Posterior vena cava (tissue), 2 donors: ENCODE measurements around the gene CCKAR. TPM values are rescaled to one million over a fixed set of nuclear protein-coding genes. Genes with fewer than 3 reads are reported as not detected.
"Not testable (repeated sequence)": the region's sequence is repeated elsewhere in the genome, so short reads cannot be mapped to it uniquely, and the experiment has no call there.

Experiments used
- DNase-seq: peaks from one replicate; pipeline ENCODE4 v3.0.0-alpha.2; 2020; ENCODE audit warnings: low spot score
- intact Hi-C, 2 donors: fragments of 100-400 bp; cut with DNase I; formaldehyde crosslinking; loops; one replicate each; pipeline versions ENCODE4 v1.14.1 to v1.14.2; 2022 to 2023
- long read RNA-seq, 2 donors: library from polyadenylated mRNA; unstranded; transcript quantifications; one replicate each; pipeline ENCODE4 v2.0.0, GENCODE V29; 2020 to 2021
- total RNA-seq, 2 donors: library from RNA; stranded (reverse); fragmentation: NEBNext Ultra II Directional; extraction: Animal tissue kit (Norgen Biotek cat#: 25700); gene quantifications; one replicate each; pipeline ENCODE4 v1.2.1, GENCODE V29; 2021
- donor health status: DM: yes; HTN: yes; CAD: no.
- donor health status: DM: yes; HTN: yes; CAD: no.

Gene CCKAR, protein sequence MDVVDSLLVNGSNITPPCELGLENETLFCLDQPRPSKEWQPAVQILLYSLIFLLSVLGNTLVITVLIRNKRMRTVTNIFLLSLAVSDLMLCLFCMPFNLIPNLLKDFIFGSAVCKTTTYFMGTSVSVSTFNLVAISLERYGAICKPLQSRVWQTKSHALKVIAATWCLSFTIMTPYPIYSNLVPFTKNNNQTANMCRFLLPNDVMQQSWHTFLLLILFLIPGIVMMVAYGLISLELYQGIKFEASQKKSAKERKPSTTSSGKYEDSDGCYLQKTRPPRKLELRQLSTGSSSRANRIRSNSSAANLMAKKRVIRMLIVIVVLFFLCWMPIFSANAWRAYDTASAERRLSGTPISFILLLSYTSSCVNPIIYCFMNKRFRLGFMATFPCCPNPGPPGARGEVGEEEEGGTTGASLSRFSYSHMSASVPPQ
- not detected for total RNA-seq
- long read RNA-seq, donor 1 = 0 reads
- long read RNA-seq, donor 2 = 0 reads

DNA sequence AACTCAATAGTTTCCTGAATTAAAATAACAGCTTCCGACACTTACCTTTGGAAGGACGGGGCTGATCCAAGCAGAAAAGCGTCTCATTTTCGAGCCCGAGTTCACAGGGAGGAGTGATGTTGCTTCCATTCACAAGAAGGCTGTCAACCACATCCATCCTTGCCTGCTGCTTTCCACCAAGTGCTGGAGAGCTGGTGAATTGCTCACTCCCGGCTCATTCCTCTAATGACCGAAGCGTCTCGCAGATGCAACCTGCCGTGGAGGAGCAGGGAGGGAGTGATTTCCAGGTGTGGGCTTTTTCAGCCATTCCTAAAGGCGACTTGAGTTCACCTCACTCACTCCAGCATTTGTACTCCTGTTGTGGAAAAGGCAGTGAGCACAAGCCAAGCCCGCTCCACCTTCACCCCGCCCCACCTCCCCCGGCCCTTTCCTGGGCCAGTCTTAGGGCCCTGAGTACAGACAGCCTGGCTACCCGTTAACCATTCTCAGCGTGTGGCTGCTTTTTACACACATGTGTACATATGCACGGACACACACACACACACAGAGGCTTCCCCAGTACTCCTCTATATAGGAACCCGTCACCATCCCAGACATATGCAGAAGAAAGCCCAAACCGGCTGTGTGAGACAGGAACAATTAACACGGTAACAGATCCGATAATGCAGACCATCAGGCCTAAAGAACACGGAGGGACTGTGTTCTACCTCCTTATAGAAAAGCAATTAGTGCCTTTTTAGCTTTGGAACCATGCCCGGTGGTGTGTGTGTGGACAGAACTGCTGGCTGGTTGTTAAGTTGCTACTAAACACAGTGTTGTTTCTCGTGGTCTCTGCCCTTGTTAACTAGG lies at the start of gene CCKAR:
Gene CCKAR, minus strand, starts transcription at position 374 of the 849 bp plus-strand sequence. Its CDS starts 217 bp downstream, at position 157.
- no peak for DNase-seq
- intact Hi-C loops = no loop called here

- no peak for DNase-seq
- intact Hi-C loops = loop anchor here in 1 of 2 donors (2.0 kb wide), 1 partner anchor 31 kb away; no protein-coding TSS in a partner anchor
These were observed 43.4 kb upstream of the CCKAR start for GRCh38 chr4:26533685-26534084.

- intact Hi-C loops = loop anchor here in 1 of 2 donors (2.0 kb wide), 1 partner anchor 29 kb away; no protein-coding TSS in a partner anchor
- DNase-seq = no peak
These were observed 41.3 kb upstream of the CCKAR start for GRCh38 chr4:26531491-26532116.

- no peak for DNase-seq
- intact Hi-C loops = no loop called here
These were observed 39.8 kb upstream of the CCKAR start for GRCh38 chr4:26530099-26530498.

DNA sequence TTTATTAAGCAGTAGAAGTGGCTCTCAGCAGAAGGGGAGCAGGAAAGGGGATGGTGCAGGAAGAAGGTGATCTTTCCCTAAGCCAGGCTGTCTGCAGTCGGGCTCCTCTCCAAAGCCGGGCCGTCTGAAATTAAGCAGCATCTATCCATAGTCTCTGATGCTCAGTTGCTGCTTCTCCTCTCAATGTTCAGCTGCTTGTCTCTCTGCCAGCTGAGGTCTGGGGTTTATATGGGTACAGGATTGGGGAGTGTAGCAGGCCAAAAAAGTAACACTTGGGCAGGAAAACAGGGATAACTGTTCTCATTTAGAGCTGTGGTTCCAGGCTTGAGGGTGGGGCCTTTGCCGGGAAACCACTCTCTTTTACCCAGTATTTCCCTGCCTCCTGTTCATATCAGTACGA lies 39.2 kb upstream of the CCKAR start:
- DNase-seq = no peak
- intact Hi-C loops = no loop called here

GRCh38 chr4:26525771-26526150 lies 35.5 kb upstream of the CCKAR start:
- intact Hi-C loops = no loop called here
- no peak for DNase-seq

DNA sequence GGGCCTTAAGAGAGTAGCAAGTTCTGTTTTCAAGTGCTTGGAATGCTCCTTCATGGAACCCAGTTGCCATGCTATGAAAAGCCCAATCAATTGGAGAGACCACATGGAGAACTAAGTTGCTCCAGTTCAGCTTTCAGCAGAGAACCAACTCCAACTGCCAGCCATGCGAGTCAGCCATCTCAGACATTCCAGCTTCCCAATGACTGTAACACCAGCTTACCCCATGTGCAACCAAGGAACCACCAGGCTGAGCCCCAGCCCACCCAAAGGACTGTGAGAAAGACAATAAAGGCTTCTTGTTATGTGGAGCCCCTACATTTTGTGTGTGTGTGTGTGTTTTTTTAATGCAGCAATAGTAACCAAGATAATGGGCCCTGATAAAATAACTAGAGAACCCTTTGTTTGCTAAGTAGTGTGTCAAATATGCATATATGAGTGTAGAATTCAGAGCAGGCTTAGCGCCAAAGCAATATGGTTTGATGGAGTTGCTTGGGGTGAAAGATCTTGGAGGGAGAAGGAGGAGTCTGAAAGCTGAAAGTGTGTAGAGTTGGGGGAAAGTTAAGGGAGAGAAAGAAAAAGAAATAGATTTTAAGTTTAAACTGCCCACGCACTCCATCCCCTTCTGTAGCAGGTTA lies 35.0 kb upstream of the CCKAR start:
- intact Hi-C loops = no loop called here
- DNase-seq = no peak

- intact Hi-C loops = no loop called here
- DNase-seq = no peak
These were observed 33.7 kb upstream of the CCKAR start for GRCh38 chr4:26524011-26524410.

DNA sequence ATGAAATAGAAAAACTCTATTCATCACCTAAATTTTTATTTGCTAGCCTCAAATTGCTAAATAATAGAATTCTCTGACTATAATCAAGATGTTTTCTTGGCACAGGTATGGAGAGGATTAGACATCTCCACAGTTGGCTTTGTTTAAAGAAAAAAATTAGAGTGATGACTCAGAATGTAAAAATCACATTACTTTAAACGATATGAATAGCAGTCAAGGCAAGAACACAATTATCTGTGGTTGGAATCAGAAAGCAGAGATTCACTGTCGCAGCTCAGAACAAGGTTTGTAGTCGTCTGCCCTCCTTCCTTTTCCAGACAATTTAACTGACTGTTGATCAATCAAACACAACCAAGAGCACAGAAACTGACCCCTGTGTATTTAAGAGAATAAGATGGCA lies 32.2 kb upstream of the CCKAR start:
- DNase-seq = no peak
- intact Hi-C loops = no loop called here

DNA sequence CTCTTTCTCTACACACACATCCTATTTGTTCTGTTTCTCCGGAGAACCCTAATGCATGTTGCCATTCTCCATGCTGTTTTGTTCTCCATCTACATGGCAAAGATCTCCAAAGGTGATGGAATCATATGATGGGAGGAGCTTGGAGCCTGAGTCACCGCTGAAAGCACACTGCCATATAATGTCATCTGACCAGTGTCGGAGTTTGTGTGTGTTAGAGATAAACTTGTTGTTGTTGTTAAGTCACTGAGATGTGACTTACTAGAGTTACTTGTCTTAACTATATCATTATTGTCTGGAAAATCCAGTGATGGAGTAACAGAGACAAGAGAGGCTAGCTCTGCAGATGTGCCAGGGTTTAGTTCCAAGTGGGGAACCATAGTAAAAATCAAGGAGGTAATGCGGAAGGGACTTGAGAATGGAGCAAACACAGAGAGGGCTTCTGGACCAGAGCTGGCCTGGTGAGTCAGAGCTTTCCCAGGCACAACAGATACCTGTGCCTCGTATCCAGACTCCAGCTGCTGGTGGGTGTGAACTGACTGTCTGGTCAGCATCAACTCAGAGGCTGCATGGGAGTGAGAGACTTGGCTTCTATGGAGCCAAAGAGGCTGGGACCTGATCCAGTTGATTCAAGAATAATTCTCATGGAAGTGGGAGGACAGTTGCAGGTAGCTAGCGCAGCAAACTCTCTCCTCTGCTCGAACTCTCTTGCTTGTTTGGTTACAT lies 30.6 kb upstream of the CCKAR start:
- no peak for DNase-seq
- intact Hi-C loops = no loop called here

DNA sequence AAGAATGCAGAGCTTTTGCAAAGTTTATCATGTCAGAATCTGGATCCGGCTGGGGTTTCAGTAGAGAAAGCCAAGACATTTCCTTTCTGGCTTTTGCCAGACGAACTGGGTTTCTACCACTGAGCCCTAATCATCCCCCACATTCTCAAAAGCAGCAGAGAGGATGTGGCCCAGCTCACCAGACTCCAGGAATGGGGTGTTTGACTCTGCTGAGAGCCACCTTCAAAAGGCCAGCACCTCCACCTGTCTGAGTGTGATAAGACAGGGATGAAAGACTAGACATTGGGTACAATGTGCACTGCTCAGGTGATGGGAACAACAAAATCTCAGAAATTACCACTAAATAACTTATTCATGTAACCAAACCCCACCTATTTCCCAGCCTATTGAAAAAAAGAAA lies 25.7 kb upstream of the CCKAR start:
- intact Hi-C loops = no loop called here
- no peak for DNase-seq

GRCh38 chr4:26510334-26510964 lies 20.2 kb upstream of the CCKAR start:
- no peak for DNase-seq
- intact Hi-C loops = no loop called here

- DNase-seq = no peak
- intact Hi-C loops = no loop called here
These were observed 19.5 kb upstream of the CCKAR start for GRCh38 chr4:26509681-26510333.

- DNase-seq = no peak
- intact Hi-C loops = no loop called here
These were observed 17.0 kb upstream of the CCKAR start for GRCh38 chr4:26507286-26507685.

GRCh38 chr4:26503844-26504243 lies 13.6 kb upstream of the CCKAR start:
- intact Hi-C loops = loop anchor here in 1 of 2 donors (2.0 kb wide), 1 partner anchor 29 kb away; no protein-coding TSS in a partner anchor
- DNase-seq = no peak

- intact Hi-C loops = loop anchor here in 1 of 2 donors (2.0 kb wide), 1 partner anchor 29 kb away; no protein-coding TSS in a partner anchor
- DNase-seq = no peak
These were observed 13.1 kb upstream of the CCKAR start for GRCh38 chr4:26503427-26503826.

- intact Hi-C loops, DNase-seq: not testable (repeated sequence)
These were observed 10.3 kb upstream of the CCKAR start for GRCh38 chr4:26500565-26500999.
